Left forelimb (tissue), 1 donor: ENCODE measurements around the gene ABCA13.
"Not testable (repeated sequence)": the region's sequence is repeated elsewhere in the genome, so short reads cannot be mapped to it uniquely, and the experiment has no call there.

Experiments
- DNase-seq: peaks from one replicate; pipeline ENCODE4 v3.0.0-alpha.2; 2018; ENCODE audit warnings: low spot score

Gene ABCA13

GRCh38 chr7:48173756-48174382 lies 2.6 kb downstream of the ABCA13 start:
- no peak for DNase-seq

GRCh38 chr7:48175019-48175418 lies 3.8 kb downstream of the ABCA13 start:
- DNase-seq: no peak

GRCh38 chr7:48176356-48176893 lies 5.2 kb downstream of the ABCA13 start:
- DNase-seq: no peak

GRCh38 chr7:48177271-48177670 lies 6.0 kb downstream of the ABCA13 start:
- DNase-seq: no peak

- no peak for DNase-seq
Observed at GRCh38 chr7:48179496-48180030, 8.3 kb downstream of the ABCA13 start.

- no peak for DNase-seq
Observed at GRCh38 chr7:48180981-48181380, 9.7 kb downstream of the ABCA13 start.

- DNase-seq: no peak
Observed at GRCh38 chr7:48182718-48183369, 11.6 kb downstream of the ABCA13 start.

GRCh38 chr7:48183370-48183743 lies 12.1 kb downstream of the ABCA13 start:
- no peak for DNase-seq

GRCh38 chr7:48183965-48184364 lies 12.7 kb downstream of the ABCA13 start:
- DNase-seq: no peak

- no peak for DNase-seq
Observed at GRCh38 chr7:48188776-48189520, 17.7 kb downstream of the ABCA13 start.

- no peak for DNase-seq
Observed at GRCh38 chr7:48192996-48193395, 21.7 kb downstream of the ABCA13 start.

- DNase-seq: no peak
Observed at GRCh38 chr7:48193421-48193820, 22.2 kb downstream of the ABCA13 start.

- not testable (repeated sequence) for DNase-seq
Observed at GRCh38 chr7:48200946-48201589, 29.8 kb downstream of the ABCA13 start.

GRCh38 chr7:48202916-48203315 lies 31.7 kb downstream of the ABCA13 start:
- DNase-seq: not testable (repeated sequence)

GRCh38 chr7:48207155-48207675 lies 36.0 kb downstream of the ABCA13 start:
- no peak for DNase-seq

- DNase-seq: no peak
Observed at GRCh38 chr7:48209004-48209600, 37.8 kb downstream of the ABCA13 start.

GRCh38 chr7:48213226-48213625 lies 42.0 kb downstream of the ABCA13 start:
- no peak for DNase-seq

- DNase-seq: no peak
Observed at GRCh38 chr7:48217266-48217665, 46.0 kb downstream of the ABCA13 start.

GRCh38 chr7:48217753-48218152 lies 46.5 kb downstream of the ABCA13 start:
- no peak for DNase-seq

- DNase-seq: no peak
Observed at GRCh38 chr7:48224042-48224441, 52.8 kb downstream of the ABCA13 start.

- DNase-seq: no peak
Observed at GRCh38 chr7:48225101-48225500, 53.8 kb downstream of the ABCA13 start.

GRCh38 chr7:48237354-48237753 lies 66.1 kb downstream of the ABCA13 start:
- DNase-seq: no peak
